Femur (tissue), 1 donor: ENCODE measurements around the gene CFAP46.
"Not testable (repeated sequence)": the region's sequence is repeated elsewhere in the genome, so short reads cannot be mapped to it uniquely, and the experiment has no call there.

Source experiments
- DNase-seq: peaks from one replicate; pipeline ENCODE4 v3.0.0-alpha.2; 2017

CFAP46 gene

DNA sequence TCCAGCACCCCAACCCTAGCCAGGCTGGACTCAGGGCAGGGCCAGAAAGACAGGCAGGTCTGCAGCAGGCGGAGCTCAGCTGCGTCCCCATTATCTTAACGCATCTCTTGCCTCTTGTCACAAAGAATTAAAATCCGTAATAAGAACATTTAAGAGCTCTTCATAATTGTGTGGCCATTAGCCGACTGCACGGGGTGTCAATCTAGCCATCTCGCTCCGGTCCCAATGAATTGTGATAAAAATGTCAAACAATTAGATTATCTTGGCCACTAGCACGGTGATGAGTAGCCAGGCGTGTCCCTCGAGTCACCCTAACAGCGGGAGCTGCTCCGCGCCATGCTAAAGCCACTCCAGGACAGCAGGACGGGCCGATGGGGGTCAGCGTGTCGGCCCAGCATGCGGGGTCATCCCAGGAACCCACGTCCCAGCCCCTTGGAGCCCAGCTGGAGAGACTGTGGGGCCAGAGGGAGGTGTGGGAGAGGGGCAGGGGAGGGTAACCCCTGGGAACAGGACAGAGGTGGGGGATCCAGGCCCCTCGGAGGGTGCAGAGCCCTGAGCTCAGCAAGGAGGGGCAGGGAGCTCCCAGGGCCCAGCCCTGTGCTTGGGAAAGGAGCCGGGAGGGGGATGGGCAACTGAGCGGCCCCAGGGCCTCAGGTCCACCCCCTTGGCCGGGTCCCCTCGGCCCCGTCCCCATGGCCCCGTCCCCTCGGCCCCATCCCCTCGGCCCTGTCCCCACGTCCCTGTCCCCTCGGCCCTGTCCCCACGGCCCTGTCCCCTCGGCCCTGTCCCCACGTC is 138.8 kb downstream of the CFAP46 start:
- DNase-seq: no peak

DNA sequence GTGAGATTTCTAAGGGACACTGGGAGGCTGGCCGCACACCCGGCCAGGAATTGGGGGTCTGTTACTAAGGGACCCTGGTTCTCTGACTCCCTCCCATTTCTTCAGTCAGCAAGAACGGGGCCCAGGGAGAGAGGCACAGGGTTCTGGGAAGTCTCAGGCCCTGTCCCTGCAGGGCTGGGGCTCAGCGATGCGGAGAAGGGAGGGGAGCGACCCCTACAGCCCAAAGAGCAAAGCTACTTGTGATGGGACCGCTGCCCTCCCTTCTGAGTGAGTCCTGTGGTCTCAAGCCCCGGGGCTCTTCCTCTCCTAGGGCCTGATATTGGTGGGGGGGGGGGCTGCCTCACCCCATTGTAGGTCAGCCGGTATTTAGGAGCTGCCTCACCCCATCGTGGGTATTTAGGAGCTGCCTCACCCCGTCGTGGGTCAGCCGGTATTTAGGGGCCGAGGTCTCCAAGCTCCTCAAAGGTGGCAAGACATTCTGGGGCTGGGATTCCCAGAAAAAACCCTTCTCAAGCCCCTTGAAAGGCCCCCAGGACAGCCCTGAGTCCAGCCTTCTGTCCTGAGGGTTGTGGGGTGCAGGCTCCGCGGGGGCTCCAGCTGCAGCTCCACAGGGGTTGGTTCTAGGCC is 139.6 kb downstream of the CFAP46 start:
- DNase-seq: no peak

- DNase-seq: no peak
These were observed 140.3 kb downstream of the CFAP46 start for GRCh38 chr10:132802048-132802447.

GRCh38 chr10:132799865-132800264 is 142.5 kb downstream of the CFAP46 start:
- DNase-seq: no peak

GRCh38 chr10:132798876-132799275 is 143.5 kb downstream of the CFAP46 start:
- DNase-seq: no peak

DNA sequence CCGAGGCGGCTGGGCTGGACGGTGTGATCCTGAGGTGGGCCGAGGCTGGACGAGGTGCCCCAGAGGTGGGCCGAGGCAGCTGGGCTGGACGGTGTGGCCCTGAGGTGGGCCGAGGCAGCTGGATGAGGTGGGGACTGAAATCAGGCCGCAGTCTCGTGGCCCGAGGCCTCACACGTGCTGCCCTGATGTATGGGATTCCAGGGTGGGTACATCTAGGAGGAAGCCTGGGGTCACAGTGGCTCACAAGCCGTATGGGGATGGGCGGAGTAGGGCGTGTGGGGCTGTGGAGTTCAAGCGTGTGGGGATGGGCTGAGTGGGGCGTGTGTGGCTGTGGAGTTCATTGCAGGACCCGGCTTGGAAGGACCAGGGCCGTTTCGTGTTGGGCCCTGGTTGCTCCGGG is 144.0 kb downstream of the CFAP46 start:
- DNase-seq: no peak

- DNase-seq: not testable (repeated sequence)
These were observed 144.4 kb downstream of the CFAP46 start for GRCh38 chr10:132797986-132798385.

GRCh38 chr10:132796846-132797245 is 145.5 kb downstream of the CFAP46 start:
- DNase-seq: no peak

- no peak for DNase-seq
These were observed 148.2 kb downstream of the CFAP46 start for GRCh38 chr10:132793871-132794849.

- no peak for DNase-seq
These were observed 149.2 kb downstream of the CFAP46 start for GRCh38 chr10:132793213-132793612.

- DNase-seq: no peak
These were observed 149.6 kb downstream of the CFAP46 start for GRCh38 chr10:132792796-132793195.

- not testable (repeated sequence) for DNase-seq
These were observed 150.3 kb downstream of the CFAP46 start for GRCh38 chr10:132792099-132792498.

DNA sequence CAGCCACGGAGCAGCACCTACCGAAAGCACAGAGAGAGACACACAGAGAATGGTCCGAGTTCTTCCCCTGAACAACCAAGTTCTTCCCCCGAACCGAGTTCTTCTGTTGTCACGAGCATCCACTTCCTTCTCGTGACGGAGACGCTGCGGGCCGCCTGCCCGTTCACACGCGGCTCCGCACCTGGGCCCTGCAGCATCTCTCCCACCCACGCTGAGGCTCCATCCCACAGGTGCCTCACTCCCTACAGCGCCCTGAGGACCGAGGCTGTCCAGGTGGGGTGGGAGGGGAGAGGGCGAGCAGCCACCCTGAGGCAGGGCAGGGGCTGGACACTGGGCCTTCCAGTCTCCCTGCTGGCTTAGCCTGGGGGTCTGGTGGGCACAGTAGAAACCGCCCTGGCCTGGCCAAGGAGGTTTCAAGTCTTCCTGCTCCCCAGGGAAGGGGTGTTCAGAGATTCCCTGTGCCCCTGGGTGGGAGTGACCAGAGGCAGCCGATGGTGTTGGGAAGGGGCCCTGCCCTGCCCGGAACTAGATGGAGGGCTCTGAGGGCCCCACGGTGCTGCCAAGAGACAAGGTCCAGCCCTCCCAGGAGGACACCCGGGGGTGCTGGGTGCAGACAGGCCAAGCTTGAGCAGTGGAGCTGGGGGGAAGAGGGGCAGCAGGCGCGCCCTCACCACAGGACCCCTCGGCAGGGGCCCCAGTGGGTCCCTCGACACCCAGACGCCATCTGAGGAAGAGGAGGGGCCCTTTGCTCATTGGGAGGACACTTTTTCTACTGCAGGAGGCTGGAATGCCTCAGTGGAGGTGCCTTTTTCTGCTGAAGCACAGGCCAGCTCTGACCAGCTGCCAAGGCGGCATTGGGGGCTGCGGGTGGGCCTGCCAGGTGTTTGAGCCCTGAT is 151.2 kb downstream of the CFAP46 start:
- DNase-seq: no peak

- no peak for DNase-seq
These were observed 151.9 kb downstream of the CFAP46 start for GRCh38 chr10:132790470-132790869.

- DNase-seq: no peak
These were observed 152.7 kb downstream of the CFAP46 start for GRCh38 chr10:132789659-132790148.

- DNase-seq: no peak
These were observed 153.5 kb downstream of the CFAP46 start for GRCh38 chr10:132788831-132789219.

GRCh38 chr10:132788180-132788830 is 154.1 kb downstream of the CFAP46 start:
- DNase-seq: no peak

DNA sequence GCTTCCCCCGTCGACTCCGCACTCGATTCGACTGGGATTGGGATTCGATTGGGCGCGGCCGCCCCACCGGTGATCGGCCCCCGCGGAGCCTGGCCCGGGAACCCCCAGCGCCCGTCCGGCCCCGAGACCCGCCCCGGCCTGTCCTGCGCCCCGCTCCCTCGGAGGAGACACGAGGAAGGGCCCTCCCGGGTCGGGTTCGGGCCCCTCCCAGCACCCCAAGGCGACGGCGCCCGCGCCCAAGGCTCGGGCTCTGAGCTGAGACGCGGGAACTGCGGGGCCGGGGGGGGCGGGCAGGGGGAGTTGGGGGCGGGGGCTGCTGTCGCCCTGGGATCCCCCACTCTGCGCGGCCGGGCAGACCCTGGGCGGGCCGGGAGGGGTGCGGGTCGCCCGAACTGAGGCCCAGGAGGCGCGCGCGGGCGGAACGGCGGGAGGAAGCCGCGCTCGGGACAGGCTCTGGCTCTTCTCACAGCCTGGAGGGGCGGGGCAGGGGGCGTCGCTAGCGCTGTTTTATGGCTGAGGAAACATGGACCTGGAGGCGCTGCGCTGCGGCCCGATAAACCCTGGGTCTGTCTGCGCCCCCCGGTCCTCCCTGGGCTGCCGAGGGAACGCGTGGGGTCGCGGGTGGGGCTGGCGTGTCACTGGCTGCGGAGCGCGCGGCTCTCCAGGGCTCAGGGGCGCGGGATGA is 154.7 kb downstream of the CFAP46 start:
- DNase-seq: no peak

DNA sequence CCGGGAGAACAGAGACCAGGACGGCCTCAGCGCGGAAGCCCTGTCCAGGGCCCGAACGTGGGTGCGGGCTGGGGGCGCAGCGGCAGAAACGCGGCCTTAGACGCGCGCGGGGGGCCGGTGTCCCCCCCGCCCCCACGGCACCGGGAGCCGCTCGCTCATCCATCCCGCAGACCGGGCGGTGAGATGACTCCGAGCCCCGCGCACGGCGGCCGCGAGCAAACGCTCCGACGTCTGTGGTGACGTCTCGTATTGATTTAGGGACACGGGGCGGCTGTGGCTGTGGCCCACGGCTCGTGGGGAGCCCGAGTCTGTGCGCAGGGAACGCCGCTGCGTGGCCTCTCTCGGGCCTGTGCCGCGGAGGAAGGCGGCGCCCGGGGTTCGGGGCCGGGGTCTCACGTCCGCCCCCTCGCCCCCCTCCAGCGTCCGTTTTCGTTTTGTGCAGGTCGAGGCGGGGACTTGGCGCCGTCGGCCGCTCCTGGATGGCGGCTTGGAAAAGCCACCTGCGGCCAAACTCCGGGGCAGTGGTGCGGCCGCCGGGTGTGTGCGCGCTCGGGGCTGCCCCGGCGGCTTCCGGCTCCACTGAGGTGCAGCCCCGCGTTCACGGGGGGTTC is 155.4 kb downstream of the CFAP46 start:
- DNase-seq: no peak

GRCh38 chr10:132786476-132786883 is 155.9 kb downstream of the CFAP46 start:
- no peak for DNase-seq
